K562 (cell line): ENCODE data around the gene VWA7. TPM values are rescaled to one million over a fixed set of nuclear protein-coding genes. Genes with fewer than 3 reads are reported as not detected.

ENCODE experiments used
- CTBP1 ChIP-seq: fragments of 450-650 bp; IDR thresholded peaks from 2 replicates; pipeline ENCODE4 v1.6.1; 2016; ENCODE audit warnings: borderline replicate concordance
- KLF1 ChIP-seq: fragments of 450-650 bp; IDR thresholded peaks from 2 replicates; pipeline ENCODE4 v1.6.1; 2016; ENCODE audit warnings: missing genetic modification characterization, missing compliant biosample characterization
- KLF13 ChIP-seq: fragments of 450-650 bp; IDR thresholded peaks from 2 replicates; pipeline ENCODE4 v1.6.1; 2016; ENCODE audit warnings: missing genetic modification characterization, low read depth, mild to moderate bottlenecking, missing compliant biosample characterization, moderate library complexity, borderline replicate concordance
- MBD2 ChIP-seq: sonication (generic); IDR thresholded peaks from 2 replicates; pipeline ENCODE4 v1.6.1; 2016; ENCODE audit warnings: low read depth, borderline replicate concordance
- MXI1 ChIP-seq: IDR thresholded peaks from 2 replicates; pipeline ENCODE4 v1.6.1; 2011; ENCODE audit warnings: low read depth, mild to moderate bottlenecking, improper control_type of control experiment, low read length
- RCOR1 ChIP-seq, 2 experiments: IDR thresholded peaks; 2 replicates each; pipeline ENCODE4 v1.6.1; 2012; ENCODE audit warnings: low read depth in 2 of 2, low read length in 2 of 2, borderline replicate concordance in 1 of 2, improper control_type of control experiment in 1 of 2
- SAFB ChIP-seq: fragments of 200-400 bp; formaldehyde crosslinking; IDR thresholded peaks from 2 replicates; pipeline ENCODE4 v1.6.1; 2017; ENCODE audit warnings: low read depth, low read length, borderline replicate concordance
- SMC3 ChIP-seq: conservative IDR thresholded peaks from 2 replicates; pipeline ENCODE4 v1.6.1; 2011; ENCODE audit warnings: low read depth, low read length, improper control_type of control experiment; ENCODE audit not compliant: insufficient read depth
- SOX6 ChIP-seq: fragments of 450-650 bp; IDR thresholded peaks from 2 replicates; pipeline ENCODE4 v1.6.1; 2014; ENCODE audit warnings: mild to moderate bottlenecking
- TAF1 ChIP-seq: IDR thresholded peaks from 2 replicates; pipeline ENCODE4 v1.6.1; 2011; ENCODE audit warnings: mild to moderate bottlenecking, low read length, moderate library complexity; ENCODE audit not compliant: insufficient read depth, control insufficient read depth, severe bottlenecking; ENCODE audit errors: extremely low read depth
- TEAD2 ChIP-seq: fragments of 450-650 bp; IDR thresholded peaks from 2 replicates; pipeline ENCODE4 v1.6.1; 2016; ENCODE audit warnings: missing genetic modification characterization, control low read depth, missing compliant biosample characterization
- ZFPM2 ChIP-seq: fragments of 250-450 bp; sonication (Bioruptor Pico); IDR thresholded peaks from 2 replicates; pipeline ENCODE4 v1.5.1; 2022; ENCODE audit warnings: mild to moderate bottlenecking
- ZNF274 ChIP-seq: IDR thresholded peaks from 2 replicates; pipeline ENCODE4 v1.6.1; 2011; ENCODE audit warnings: low read depth, mild to moderate bottlenecking, low read length, moderate library complexity, borderline replicate concordance
- polyA plus RNA-seq, 8 experiments: library from polyadenylated mRNA; depleted of rRNA in 4 of 8; stranded (reverse) in 5 of 8; unstranded in 3 of 8; fragments of >200 nt; fragmentation: Nextera tagmentation in 2 of 8; fragmentation: Illumina TruSeq in 1 of 8; extraction: Ambion mirVana in 2 of 8; extraction: Trizol in 1 of 8; gene quantifications; 2 replicates each; pipeline versions ENCODE4 v1.2.1 to v1.2.3, GENCODE V29; 2011 to 2014; ENCODE audit warnings: inconsistent platforms in 1 of 8, missing spikeins in 1 of 8
- total RNA-seq, 7 experiments: library from RNA; depleted of rRNA in 6 of 7; stranded (reverse); fragments of >200 nt in 6 of 7; fragmentation: Illumina TruSeq in 2 of 7; extraction: Trizol in 2 of 7; gene quantifications; 2 replicates each; pipeline versions ENCODE4 v1.2.1 to v1.2.3, GENCODE V29; 2011 to 2021; ENCODE audit warnings: low replicate concordance in 1 of 7
- TF ChIP-seq, protein P1 (sequence below): IDR thresholded peaks from 2 replicates; pipeline ENCODE4 v1.6.1; 2012; ENCODE audit warnings: low read depth, low read length, improper control_type of control experiment, borderline replicate concordance
- TF ChIP-seq, protein P2 (sequence below), 2 experiments: fragments of 450-650 bp in 1 of 2; sonication (generic) in 1 of 2; formaldehyde crosslinking; conservative IDR thresholded peaks; 2 replicates each; pipeline versions ENCODE4 v1.4.0 to v1.8.1; 2020 to 2022; ENCODE audit warnings: mild to moderate bottlenecking in 1 of 2, missing genetic modification reagents in 1 of 2
- TF ChIP-seq, protein P3 (sequence below): fragments of 450-650 bp; conservative IDR thresholded peaks from 2 replicates; pipeline ENCODE4 v1.6.1; 2016; ENCODE audit warnings: missing genetic modification characterization, low read depth, mild to moderate bottlenecking, missing compliant biosample characterization, moderate library complexity
- TF ChIP-seq, protein P4 (sequence below): fragments of 450-650 bp; formaldehyde crosslinking; IDR thresholded peaks from 2 replicates; pipeline ENCODE4 v1.4.0; 2020; ENCODE audit warnings: mild to moderate bottlenecking
- TF ChIP-seq, protein P5 (sequence below): fragments of 250-450 bp; sonication (Bioruptor Pico); IDR thresholded peaks from 2 replicates; pipeline ENCODE4 v1.5.1; 2021; ENCODE audit warnings: mild to moderate bottlenecking
- TF ChIP-seq, protein P6 (sequence below): IDR thresholded peaks from 3 replicates; pipeline ENCODE4 v1.6.1; 2011; ENCODE audit warnings: borderline replicate concordance, mild to moderate bottlenecking; ENCODE audit not compliant: insufficient read length, insufficient read depth

The VWA7 gene
- total and polyA plus RNA-seq, 9 of the 15 experiments (the other 6 are each of a cell fraction or from before 2014, with no cell fraction given) = 0.18 to 2.9 (median 0.95) TPM

DNA sequence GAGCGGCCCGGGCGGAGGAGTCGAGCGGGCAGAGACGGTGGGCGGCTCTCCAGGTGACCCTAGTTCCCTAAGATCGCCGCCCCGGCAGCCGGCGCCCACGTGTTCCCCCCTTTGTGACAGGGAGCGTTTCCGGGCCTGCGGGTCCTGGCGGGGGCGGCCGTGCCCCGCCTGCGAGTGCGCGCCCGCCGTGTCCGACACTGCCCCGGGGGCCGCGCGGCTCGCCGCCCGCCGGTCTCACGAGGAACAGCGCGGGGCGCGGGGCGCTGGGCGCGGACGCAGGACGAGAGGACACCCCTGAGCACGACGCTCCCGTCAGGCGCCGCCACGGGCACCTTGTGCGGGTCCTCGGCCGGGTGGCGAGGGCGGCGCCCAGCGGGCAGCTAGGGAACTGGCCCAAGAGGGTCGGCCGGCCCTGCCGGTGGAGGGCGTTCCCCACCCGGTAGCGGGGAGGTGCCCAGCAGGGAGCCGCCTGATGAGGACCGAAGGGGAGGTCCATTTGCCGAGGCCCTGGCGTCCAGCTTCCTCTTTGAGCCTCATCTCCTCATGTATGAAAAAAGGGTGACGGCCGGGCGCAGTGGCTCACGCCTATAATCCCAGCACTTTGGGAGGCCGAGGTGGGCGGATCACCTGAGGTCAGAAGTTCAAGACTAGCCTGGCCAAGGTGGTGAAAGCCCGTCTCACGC, 18.6 kb upstream of the VWA7 start, which contains the start of gene VARS1 (continued):
- TF ChIP-seq SOX6 = peak; percentile 84
- peak; percentile 53; the same call in 1 of the 2 replicates for TF ChIP-seq MBD2
- TF ChIP-seq, protein P1, sequence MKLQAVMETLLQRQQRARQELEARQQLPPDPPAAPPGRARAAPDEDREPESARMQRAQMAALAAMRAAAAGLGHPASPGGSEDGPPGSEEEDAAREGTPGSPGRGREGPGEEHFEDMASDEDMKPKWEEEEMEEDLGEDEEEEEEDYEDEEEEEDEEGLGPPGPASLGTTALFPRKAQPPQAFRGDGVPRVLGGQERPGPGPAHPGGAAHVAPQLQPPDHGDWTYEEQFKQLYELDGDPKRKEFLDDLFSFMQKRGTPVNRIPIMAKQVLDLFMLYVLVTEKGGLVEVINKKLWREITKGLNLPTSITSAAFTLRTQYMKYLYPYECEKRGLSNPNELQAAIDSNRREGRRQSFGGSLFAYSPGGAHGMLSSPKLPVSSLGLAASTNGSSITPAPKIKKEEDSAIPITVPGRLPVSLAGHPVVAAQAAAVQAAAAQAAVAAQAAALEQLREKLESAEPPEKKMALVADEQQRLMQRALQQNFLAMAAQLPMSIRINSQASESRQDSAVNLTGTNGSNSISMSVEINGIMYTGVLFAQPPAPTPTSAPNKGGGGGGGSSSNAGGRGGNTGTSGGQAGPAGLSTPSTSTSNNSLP = peak; percentile 28; the same call in 1 of the 2 replicates
- peak; percentile 100 for TF ChIP-seq CTBP1
- peak; percentile 99 for TF ChIP-seq KLF1 (tag)
- 0 out of 2 replicates have a peak, but pooled peaks have one; percentile 47 for TF ChIP-seq SAFB
- peak; percentile 98 for TF ChIP-seq KLF13 (tag)
- TF ChIP-seq MXI1 = peak; percentile 99
- TF ChIP-seq, protein P2, sequence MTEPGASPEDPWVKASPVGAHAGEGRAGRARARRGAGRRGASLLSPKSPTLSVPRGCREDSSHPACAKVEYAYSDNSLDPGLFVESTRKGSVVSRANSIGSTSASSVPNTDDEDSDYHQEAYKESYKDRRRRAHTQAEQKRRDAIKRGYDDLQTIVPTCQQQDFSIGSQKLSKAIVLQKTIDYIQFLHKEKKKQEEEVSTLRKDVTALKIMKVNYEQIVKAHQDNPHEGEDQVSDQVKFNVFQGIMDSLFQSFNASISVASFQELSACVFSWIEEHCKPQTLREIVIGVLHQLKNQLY (CRISPR knock-in tag; conservative IDR thresholded peaks at IDR 0.05) = peak; percentile 24 to 74; a peak in 1 of 4 replicates
- TF ChIP-seq, protein P3, sequence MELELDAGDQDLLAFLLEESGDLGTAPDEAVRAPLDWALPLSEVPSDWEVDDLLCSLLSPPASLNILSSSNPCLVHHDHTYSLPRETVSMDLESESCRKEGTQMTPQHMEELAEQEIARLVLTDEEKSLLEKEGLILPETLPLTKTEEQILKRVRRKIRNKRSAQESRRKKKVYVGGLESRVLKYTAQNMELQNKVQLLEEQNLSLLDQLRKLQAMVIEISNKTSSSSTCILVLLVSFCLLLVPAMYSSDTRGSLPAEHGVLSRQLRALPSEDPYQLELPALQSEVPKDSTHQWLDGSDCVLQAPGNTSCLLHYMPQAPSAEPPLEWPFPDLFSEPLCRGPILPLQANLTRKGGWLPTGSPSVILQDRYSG = no peak
- TF ChIP-seq, protein P4, sequence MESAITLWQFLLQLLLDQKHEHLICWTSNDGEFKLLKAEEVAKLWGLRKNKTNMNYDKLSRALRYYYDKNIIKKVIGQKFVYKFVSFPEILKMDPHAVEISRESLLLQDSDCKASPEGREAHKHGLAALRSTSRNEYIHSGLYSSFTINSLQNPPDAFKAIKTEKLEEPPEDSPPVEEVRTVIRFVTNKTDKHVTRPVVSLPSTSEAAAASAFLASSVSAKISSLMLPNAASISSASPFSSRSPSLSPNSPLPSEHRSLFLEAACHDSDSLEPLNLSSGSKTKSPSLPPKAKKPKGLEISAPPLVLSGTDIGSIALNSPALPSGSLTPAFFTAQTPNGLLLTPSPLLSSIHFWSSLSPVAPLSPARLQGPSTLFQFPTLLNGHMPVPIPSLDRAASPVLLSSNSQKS = peak; percentile 18; the same call in 1 of the 2 replicates
- TF ChIP-seq, protein P5, sequence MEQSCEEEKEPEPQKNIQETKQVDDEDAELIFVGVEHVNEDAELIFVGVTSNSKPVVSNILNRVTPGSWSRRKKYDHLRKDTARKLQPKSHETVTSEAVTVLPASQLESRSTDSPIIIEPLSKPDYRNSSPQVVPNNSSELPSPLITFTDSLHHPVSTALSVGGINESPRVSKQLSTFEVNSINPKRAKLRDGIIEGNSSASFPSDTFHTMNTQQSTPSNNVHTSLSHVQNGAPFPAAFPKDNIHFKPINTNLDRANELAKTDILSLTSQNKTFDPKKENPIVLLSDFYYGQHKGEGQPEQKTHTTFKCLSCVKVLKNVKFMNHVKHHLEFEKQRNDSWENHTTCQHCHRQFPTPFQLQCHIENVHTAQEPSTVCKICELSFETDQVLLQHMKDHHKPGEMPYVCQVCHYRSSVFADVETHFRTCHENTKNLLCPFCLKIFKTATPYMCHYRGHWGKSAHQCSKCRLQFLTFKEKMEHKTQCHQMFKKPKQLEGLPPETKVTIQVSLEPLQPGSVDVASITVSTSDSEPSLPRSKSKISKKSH = peak; percentile 53; the same call in 1 of the 2 replicates
- TF ChIP-seq RCOR1 (IDR thresholded peaks at IDR 0.05; ENCODE audit: borderline replicate concordance in 1 of 2, low read depth in 2 of 2, low read length in 2 of 2) = peak; percentile 47 to 96; a peak in 3 of 4 replicates
- peak; percentile 74 for TF ChIP-seq TAF1
- no peak for TF ChIP-seq ZNF274
- no peak for TF ChIP-seq TEAD2 (tag)
- TF ChIP-seq SMC3 = peak; percentile 95; the same call in 1 of the 2 replicates
- TF ChIP-seq ZFPM2 (CRISPR knock-in tag) = 0 out of 2 replicates have a peak, but pooled peaks have one; percentile 93
- TF ChIP-seq, protein P6, sequence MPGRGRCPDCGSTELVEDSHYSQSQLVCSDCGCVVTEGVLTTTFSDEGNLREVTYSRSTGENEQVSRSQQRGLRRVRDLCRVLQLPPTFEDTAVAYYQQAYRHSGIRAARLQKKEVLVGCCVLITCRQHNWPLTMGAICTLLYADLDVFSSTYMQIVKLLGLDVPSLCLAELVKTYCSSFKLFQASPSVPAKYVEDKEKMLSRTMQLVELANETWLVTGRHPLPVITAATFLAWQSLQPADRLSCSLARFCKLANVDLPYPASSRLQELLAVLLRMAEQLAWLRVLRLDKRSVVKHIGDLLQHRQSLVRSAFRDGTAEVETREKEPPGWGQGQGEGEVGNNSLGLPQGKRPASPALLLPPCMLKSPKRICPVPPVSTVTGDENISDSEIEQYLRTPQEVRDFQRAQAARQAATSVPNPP = no peak
